ENCODE results near the gene CAMSAP1. TPM values are rescaled to one million over a fixed set of nuclear protein-coding genes. Genes with fewer than 3 reads are reported as not detected.

CAMSAP1 gene
- total RNA-seq, 1 donor from 2014 or later = 31.3 TPM

GRCh38 chr9:135909371-135909770, 2.0 kb upstream of the CAMSAP1 start:
- H3K4me1 ChIP-seq (ENCODE audit: control insufficient read depth in 3 of 3, insufficient read depth in 3 of 3, low read length in 3 of 3) = peaks cover 24 to 36% (median 35%) of the 10 kb centered on the region in 3 donors
- peaks cover 20 to 24% (median 21%) of the 10 kb centered on the region in 3 donors for H3K36me3 ChIP-seq (ENCODE audit: control insufficient read depth in 3 of 3, insufficient read depth in 3 of 3, low read length in 3 of 3)
- peak overlapping the region in 1 of 3 donors; percentile 73 for H3K4me3 ChIP-seq (ENCODE audit: low read length in 3 of 3)
- no peaks in the 10 kb centered on the region for H3K27me3 ChIP-seq (ENCODE audit: control insufficient read depth in 3 of 3, insufficient read depth in 3 of 3, low read length in 3 of 3)
- H3K9ac ChIP-seq (ENCODE audit: low read depth in 1 of 3, low read length in 3 of 3) = peak overlapping the region in 1 of 3 donors; percentile 79
- peaks cover 0 to 3% (median 0%) of the 10 kb centered on the region in 3 donors for H3K9me3 ChIP-seq (ENCODE audit: control insufficient read depth in 3 of 3, low read length in 3 of 3)
- no peak overlapping the region for H3K27ac ChIP-seq (ENCODE audit: low read depth, low read length)

GRCh38 chr9:135908754-135909204, 1.4 kb upstream of the CAMSAP1 start:
- peaks cover 0 to 3% (median 0%) of the 10 kb centered on the region in 3 donors for H3K9me3 ChIP-seq (ENCODE audit: control insufficient read depth in 3 of 3, low read length in 3 of 3)
- H3K9ac ChIP-seq (ENCODE audit: low read depth in 1 of 3, low read length in 3 of 3) = peak overlapping the region; percentile 70 to 82 (median 79)
- H3K27ac ChIP-seq (ENCODE audit: low read depth, low read length) = no peak overlapping the region
- peak overlapping the region; percentile 70 to 81 (median 73) for H3K4me3 ChIP-seq (ENCODE audit: low read length in 3 of 3)
- no peaks in the 10 kb centered on the region for H3K27me3 ChIP-seq (ENCODE audit: control insufficient read depth in 3 of 3, insufficient read depth in 3 of 3, low read length in 3 of 3)
- H3K4me1 ChIP-seq (ENCODE audit: control insufficient read depth in 3 of 3, insufficient read depth in 3 of 3, low read length in 3 of 3) = peaks cover 27 to 40% (median 35%) of the 10 kb centered on the region in 3 donors
- peaks cover 17 to 21% (median 19%) of the 10 kb centered on the region in 3 donors for H3K36me3 ChIP-seq (ENCODE audit: control insufficient read depth in 3 of 3, insufficient read depth in 3 of 3, low read length in 3 of 3)

GRCh38 chr9:135908093-135908753, 877 bp upstream of the CAMSAP1 start:
- Histone ChIP-seq H3K27ac (ENCODE audit: low read depth, low read length) (peak overlapping the region; percentile 65), H3K9ac (ENCODE audit: low read depth in 1 of 3, low read length in 3 of 3) (peak overlapping the region; percentile 70 to 82 (median 79))

GRCh38 chr9:135907006-135907430, 328 bp downstream of the CAMSAP1 start:
- Histone ChIP-seq H3K9me3 (ENCODE audit: control insufficient read depth in 3 of 3, low read length in 3 of 3) (no peaks in the 10 kb centered on the region), H3K27ac (ENCODE audit: low read depth, low read length) (no peak overlapping the region), H3K4me3 (ENCODE audit: low read length in 3 of 3) (peak overlapping the region in 2 of 3 donors; percentile 68 to 72), H3K4me1 (ENCODE audit: control insufficient read depth in 3 of 3, insufficient read depth in 3 of 3, low read length in 3 of 3) (peaks cover 44 to 58% (median 53%) of the 10 kb centered on the region in 3 donors), H3K9ac (ENCODE audit: low read depth in 1 of 3, low read length in 3 of 3) (peak overlapping the region in 1 of 3 donors; percentile 81), H3K36me3 (ENCODE audit: control insufficient read depth in 3 of 3, insufficient read depth in 3 of 3, low read length in 3 of 3) (peaks cover 9 to 11% (median 11%) of the 10 kb centered on the region in 3 donors), H3K27me3 (ENCODE audit: control insufficient read depth in 3 of 3, insufficient read depth in 3 of 3, low read length in 3 of 3) (no peaks in the 10 kb centered on the region)

More at GRCh38 chr9:135908093-135908753, 877 bp upstream of the CAMSAP1 start:
- peaks cover 12 to 16% (median 13%) of the 10 kb centered on the region in 3 donors for H3K36me3 ChIP-seq (ENCODE audit: control insufficient read depth in 3 of 3, insufficient read depth in 3 of 3, low read length in 3 of 3)
- H3K4me1 ChIP-seq (ENCODE audit: control insufficient read depth in 3 of 3, insufficient read depth in 3 of 3, low read length in 3 of 3) = peaks cover 32 to 46% (median 41%) of the 10 kb centered on the region in 3 donors
- H3K27me3 ChIP-seq (ENCODE audit: control insufficient read depth in 3 of 3, insufficient read depth in 3 of 3, low read length in 3 of 3) = no peaks in the 10 kb centered on the region
- H3K9me3 ChIP-seq (ENCODE audit: control insufficient read depth in 3 of 3, low read length in 3 of 3) = peaks cover 0 to 2% (median 0%) of the 10 kb centered on the region in 3 donors
- H3K4me3 ChIP-seq (ENCODE audit: low read length in 3 of 3) = peak overlapping the region; percentile 70 to 81 (median 73)

- Histone ChIP-seq H3K9ac (ENCODE audit: low read depth in 1 of 3, low read length in 3 of 3) (peak overlapping the region; percentile 69 to 81 (median 71)), H3K27me3 (ENCODE audit: control insufficient read depth in 3 of 3, insufficient read depth in 3 of 3, low read length in 3 of 3) (no peaks in the 10 kb centered on the region), H3K4me1 (ENCODE audit: control insufficient read depth in 3 of 3, insufficient read depth in 3 of 3, low read length in 3 of 3) (peaks cover 50 to 64% (median 56%) of the 10 kb centered on the region in 3 donors), H3K27ac (ENCODE audit: low read depth, low read length) (peak overlapping the region; percentile 75), H3K36me3 (ENCODE audit: control insufficient read depth in 3 of 3, insufficient read depth in 3 of 3, low read length in 3 of 3) (peaks cover 4 to 7% (median 7%) of the 10 kb centered on the region in 3 donors), H3K4me3 (ENCODE audit: low read length in 3 of 3) (peak overlapping the region; percentile 72 to 81 (median 73)), H3K9me3 (ENCODE audit: control insufficient read depth in 3 of 3, low read length in 3 of 3) (no peaks in the 10 kb centered on the region)
Observed at GRCh38 chr9:135906291-135907005, 898 bp downstream of the CAMSAP1 start.

- peak overlapping the region; percentile 75 for H3K27ac ChIP-seq (ENCODE audit: low read depth, low read length)
- H3K9ac ChIP-seq (ENCODE audit: low read depth in 1 of 3, low read length in 3 of 3) = peak overlapping the region; percentile 69 to 81 (median 71)
- peaks cover 56 to 70% (median 56%) of the 10 kb centered on the region in 3 donors for H3K4me1 ChIP-seq (ENCODE audit: control insufficient read depth in 3 of 3, insufficient read depth in 3 of 3, low read length in 3 of 3)
- H3K27me3 ChIP-seq (ENCODE audit: control insufficient read depth in 3 of 3, insufficient read depth in 3 of 3, low read length in 3 of 3) = no peaks in the 10 kb centered on the region
- H3K9me3 ChIP-seq (ENCODE audit: control insufficient read depth in 3 of 3, low read length in 3 of 3) = no peaks in the 10 kb centered on the region
- H3K36me3 ChIP-seq (ENCODE audit: control insufficient read depth in 3 of 3, insufficient read depth in 3 of 3, low read length in 3 of 3) = peaks cover 0 to 2% (median under 1%) of the 10 kb centered on the region in 3 donors
- peak overlapping the region; percentile 72 to 81 (median 73) for H3K4me3 ChIP-seq (ENCODE audit: low read length in 3 of 3)
Observed at GRCh38 chr9:135905380-135906258, 1.7 kb downstream of the CAMSAP1 start.

- peak overlapping the region in 2 of 3 donors; percentile 45 to 71 for H3K9ac ChIP-seq (ENCODE audit: low read depth in 1 of 3, low read length in 3 of 3)
- peaks cover 51 to 74% (median 62%) of the 10 kb centered on the region in 3 donors for H3K4me1 ChIP-seq (ENCODE audit: control insufficient read depth in 3 of 3, insufficient read depth in 3 of 3, low read length in 3 of 3)
- H3K27me3 ChIP-seq (ENCODE audit: control insufficient read depth in 3 of 3, insufficient read depth in 3 of 3, low read length in 3 of 3) = no peaks in the 10 kb centered on the region
- peaks cover 0 to 2% (median 0%) of the 10 kb centered on the region in 3 donors for H3K9me3 ChIP-seq (ENCODE audit: control insufficient read depth in 3 of 3, low read length in 3 of 3)
- peak overlapping the region; percentile 75 for H3K27ac ChIP-seq (ENCODE audit: low read depth, low read length)
- H3K4me3 ChIP-seq (ENCODE audit: low read length in 3 of 3) = no peak overlapping the region
- peaks cover 0 to 2% (median 0%) of the 10 kb centered on the region in 3 donors for H3K36me3 ChIP-seq (ENCODE audit: control insufficient read depth in 3 of 3, insufficient read depth in 3 of 3, low read length in 3 of 3)
Observed at GRCh38 chr9:135903786-135904520, 3.4 kb downstream of the CAMSAP1 start.

- peaks cover 44 to 67% (median 55%) of the 10 kb centered on the region in 3 donors for H3K4me1 ChIP-seq (ENCODE audit: control insufficient read depth in 3 of 3, insufficient read depth in 3 of 3, low read length in 3 of 3)
- H3K9me3 ChIP-seq (ENCODE audit: control insufficient read depth in 3 of 3, low read length in 3 of 3) = peaks cover 0 to 2% (median 0%) of the 10 kb centered on the region in 3 donors
- no peaks in the 10 kb centered on the region for H3K36me3 ChIP-seq (ENCODE audit: control insufficient read depth in 3 of 3, insufficient read depth in 3 of 3, low read length in 3 of 3)
- no peak overlapping the region for H3K4me3 ChIP-seq (ENCODE audit: low read length in 3 of 3)
- no peaks in the 10 kb centered on the region for H3K27me3 ChIP-seq (ENCODE audit: control insufficient read depth in 3 of 3, insufficient read depth in 3 of 3, low read length in 3 of 3)
- H3K27ac ChIP-seq (ENCODE audit: low read depth, low read length) = peak overlapping the region; percentile 75
- H3K9ac ChIP-seq (ENCODE audit: low read depth in 1 of 3, low read length in 3 of 3) = peak overlapping the region in 1 of 3 donors; percentile 45
Observed at GRCh38 chr9:135903358-135903656, 4.0 kb downstream of the CAMSAP1 start.
